Keratinocyte (primary cell): ENCODE results near the gene YTHDF2. TPM values are rescaled to one million over a fixed set of nuclear protein-coding genes. Genes with fewer than 3 reads are reported as not detected.
"Not testable (repeated sequence)": the region's sequence is repeated elsewhere in the genome, so short reads cannot be mapped to it uniquely, and the experiment has no call there.

Experiments used
- DNase-seq: peaks from one replicate; pipeline ENCODE4 v3.0.0-alpha.2; 2011; ENCODE audit warnings: low read depth, missing footprints, low spot score
- FAIRE-seq: peaks from 2 replicates; lab custom pipeline; 2011; peaks lifted over from hg19 to GRCh38; lab: Jason Lieb, UNC
- H2AFZ ChIP-seq: 2 replicates; pipeline ENCODE4 v1.6.0; 2012; ENCODE audit warnings: low read length, control low read depth, inconsistent platforms; ENCODE audit not compliant: control insufficient read depth
- H3K27ac ChIP-seq: 2 replicates; pipeline ENCODE4 v1.5.1; 2011; ENCODE audit warnings: low read length; ENCODE audit not compliant: control insufficient read depth, insufficient read depth
- H3K27me3 ChIP-seq: 3 replicates; pipeline ENCODE4 v1.6.0; 2011; ENCODE audit warnings: low read length; ENCODE audit not compliant: control insufficient read depth, insufficient read depth; ENCODE audit errors: extremely low read depth
- H3K36me3 ChIP-seq, 2 experiments: 2 replicates in 1 of 2; 3 replicates in 1 of 2; pipeline ENCODE4 v1.5.1; 2011; ENCODE audit warnings: low read length in 2 of 2, mild to moderate bottlenecking in 1 of 2; ENCODE audit not compliant: control insufficient read depth in 2 of 2, insufficient read depth in 2 of 2; ENCODE audit errors: extremely low read depth in 1 of 2
- H3K4me1 ChIP-seq: 3 replicates; pipeline ENCODE4 v1.5.1; 2011; ENCODE audit warnings: low read length; ENCODE audit not compliant: control insufficient read depth, insufficient read depth; ENCODE audit errors: extremely low read depth
- H3K4me2 ChIP-seq: 3 replicates; pipeline ENCODE4 v1.6.0; 2011; ENCODE audit warnings: low read depth, low read length; ENCODE audit not compliant: control insufficient read depth, insufficient read depth; ENCODE audit errors: extremely low read depth
- H3K4me3 ChIP-seq, 3 experiments: fragments of 200-600 bp in 1 of 3; sonication (generic) in 1 of 3; 2 replicates in 2 of 3; 3 replicates in 1 of 3; pipeline ENCODE4 v1.5.1; 2011 to 2016; ENCODE audit warnings: low read length in 3 of 3, mild to moderate bottlenecking in 3 of 3, control low read depth in 2 of 3, inconsistent platforms in 1 of 3, low read depth in 1 of 3, mixed read lengths in 1 of 3, mixed run types in 1 of 3, moderate library complexity in 1 of 3; ENCODE audit not compliant: control insufficient read depth in 2 of 3, insufficient read depth in 2 of 3; ENCODE audit errors: extremely low read depth in 1 of 3
- H3K79me2 ChIP-seq: 2 replicates; pipeline ENCODE4 v1.6.0; 2012; ENCODE audit warnings: low read length; ENCODE audit not compliant: control insufficient read depth, insufficient read depth
- H3K9ac ChIP-seq: 3 replicates; pipeline ENCODE4 v1.6.0; 2011; ENCODE audit warnings: low read length; ENCODE audit not compliant: control insufficient read depth, insufficient read depth; ENCODE audit errors: extremely low read depth
- H3K9me1 ChIP-seq: 3 replicates; pipeline ENCODE4 v1.6.0; 2011; ENCODE audit warnings: low read length; ENCODE audit not compliant: control insufficient read depth, insufficient read depth; ENCODE audit errors: extremely low read depth
- H3K9me3 ChIP-seq: 2 replicates; pipeline ENCODE4 v1.5.1; 2012; ENCODE audit warnings: low read depth, low read length; ENCODE audit not compliant: control insufficient read depth
- H4K20me1 ChIP-seq: 3 replicates; pipeline ENCODE4 v1.6.0; 2011; ENCODE audit warnings: low read length; ENCODE audit not compliant: control insufficient read depth, insufficient read depth; ENCODE audit errors: extremely low read depth
- EZH2 ChIP-seq: IDR thresholded peaks from one replicate; pipeline ENCODE4 v1.6.1; 2012; ENCODE audit warnings: inconsistent platforms, mild to moderate bottlenecking, low read length, moderate library complexity
- dilution Hi-C: fragments of 300-500 bp; cut with MboI; formaldehyde crosslinking; loops from one replicate; pipeline ENCODE4 v1.7.0; 2020; ENCODE audit warnings: low sequenced_read_pairs; ENCODE audit not compliant: extremely low pct_ligation_motif_present
- polyA plus RNA-seq, 5 experiments: library from polyadenylated mRNA; depleted of rRNA in 3 of 5; stranded (reverse) in 3 of 5; stranded (forward) in 1 of 5; unstranded in 1 of 5; fragments of >200 nt; gene quantifications; 1 replicate in 1 of 5; 2 replicates in 3 of 5; 3 replicates in 1 of 5; pipeline versions ENCODE4 v1.2.1 to v1.2.3, GENCODE V29; 2011 to 2012; ENCODE audit warnings: missing spikeins in 2 of 5, low read depth in 1 of 5, low replicate concordance in 1 of 5
- TF ChIP-seq, protein P1 (sequence below), 3 experiments: IDR thresholded peaks in 1 of 3; conservative IDR thresholded peaks in 1 of 3; optimal IDR thresholded peaks in 1 of 3; 2 replicates in 2 of 3; 3 replicates in 1 of 3; pipeline versions ENCODE3 to v1.5.1; 2011; ENCODE audit warnings: low read length in 3 of 3, mild to moderate bottlenecking in 3 of 3, moderate library complexity in 2 of 3, control low read depth in 1 of 3, inconsistent platforms in 1 of 3; ENCODE audit not compliant: insufficient read depth in 2 of 3; ENCODE audit errors: extremely low read depth in 1 of 3

The YTHDF2 gene
- polyA plus RNA-seq, 1 donor (not counting 4 experiments of a cell fraction or from before 2014, with no cell fraction given): 88.0 TPM

DNA sequence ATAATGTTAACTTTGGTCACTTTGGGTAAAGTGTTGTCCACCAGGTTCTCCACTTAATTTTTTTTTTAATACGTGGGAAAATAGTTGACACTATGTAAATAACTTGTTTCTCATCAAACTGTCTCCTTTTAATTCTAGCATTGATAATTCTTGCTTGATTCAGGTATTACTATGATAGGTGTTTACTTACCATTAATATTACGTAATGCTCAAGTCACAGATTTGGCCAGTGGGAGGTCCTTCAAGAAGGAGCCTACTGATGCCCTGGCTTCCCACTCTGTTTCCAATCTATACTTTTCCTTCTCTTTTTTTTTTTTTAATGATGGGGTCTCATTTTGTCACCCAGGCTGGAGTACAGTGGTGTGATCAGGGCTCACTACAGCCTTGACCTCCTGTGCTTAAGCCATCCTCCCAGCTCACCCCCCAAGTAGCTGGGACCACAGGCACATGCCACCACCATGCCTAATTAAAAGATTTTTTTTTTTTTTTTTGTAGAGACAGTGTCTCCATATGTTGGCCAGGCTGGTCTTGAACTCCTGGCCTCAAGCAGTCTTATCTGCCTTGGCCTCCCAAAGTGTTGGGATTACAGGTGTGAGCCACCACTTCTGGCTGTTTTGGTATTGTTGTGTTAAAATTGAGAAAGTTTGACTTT is 29.9 kb downstream of the YTHDF2 start:
- H3K79me2 ChIP-seq: peaks cover 55% of the 10 kb centered on the region
- DNase-seq: no peak
- peaks cover 7% of the 10 kb centered on the region for H4K20me1 ChIP-seq

DNA sequence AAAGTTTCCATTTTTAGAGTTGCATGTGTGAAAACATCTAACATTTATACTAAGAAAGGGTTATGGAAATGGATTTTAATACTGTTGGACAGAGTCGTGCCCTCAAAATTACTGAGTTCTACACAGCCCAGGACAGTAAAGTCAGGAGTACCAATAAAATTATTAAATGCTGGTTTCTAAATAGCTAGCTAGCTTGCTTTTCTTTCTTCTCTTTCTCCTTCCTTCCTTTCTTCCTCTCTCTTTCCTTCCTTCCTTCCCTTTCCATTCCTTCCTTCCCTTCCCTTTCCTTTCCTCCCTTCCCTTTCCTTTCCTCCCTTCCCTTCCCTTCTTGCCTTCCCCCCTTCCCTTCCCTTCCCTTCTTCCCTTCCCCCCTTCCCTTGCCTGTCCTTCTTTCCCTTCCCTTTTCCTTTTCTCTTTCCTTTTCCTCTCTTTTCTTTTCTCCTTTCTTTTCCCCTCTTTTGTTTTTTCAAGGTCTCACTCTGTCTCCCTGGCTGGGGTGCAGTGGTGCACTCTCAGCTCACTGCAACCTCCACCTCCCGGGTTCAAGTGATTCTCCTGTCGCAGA is 33.9 kb downstream of the YTHDF2 start:
- Histone ChIP-seq H4K20me1 (no peaks in the 10 kb centered on the region), H3K9me1 (no peaks in the 10 kb centered on the region)

More for the DNA sequence above, 29.9 kb downstream of the YTHDF2 start:
- Histone ChIP-seq H3K4me3 (no peak overlapping the region), H3K4me2 (no peak overlapping the region), H3K9me1 (no peaks in the 10 kb centered on the region), H3K9me3 (no peaks in the 10 kb centered on the region), H3K4me1 (peaks cover 6% of the 10 kb centered on the region), H3K27ac (no peak overlapping the region), H3K9ac (no peak overlapping the region), H3K27me3 (no peaks in the 10 kb centered on the region), H3K36me3 (peaks cover 14 to 15% of the 10 kb centered on the region in 2 experiments), H2AFZ (no peak overlapping the region)
- dilution Hi-C loops: no loop called here
- no peak for TF ChIP-seq EZH2
- FAIRE-seq: no peak

DNA sequence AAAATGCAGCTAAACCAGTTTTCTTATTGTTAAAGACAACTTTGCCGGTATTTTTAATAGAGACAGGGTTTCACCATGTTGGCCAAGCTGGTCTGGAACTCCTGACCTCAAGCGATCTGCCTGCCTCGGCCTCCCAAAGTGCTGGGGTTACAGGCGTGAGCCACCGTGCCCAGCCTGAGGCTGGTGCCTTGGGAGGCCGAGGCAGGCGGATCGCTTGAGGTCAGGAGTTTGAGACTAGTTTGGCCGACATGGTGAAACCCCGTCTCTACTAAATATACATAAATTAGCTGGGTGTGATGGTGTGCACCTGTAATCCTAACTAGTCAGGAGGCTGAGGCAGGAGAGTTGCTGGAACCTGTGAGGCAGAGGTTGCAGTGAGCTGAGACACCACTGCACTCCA is 35.2 kb downstream of the YTHDF2 start:
- H4K20me1 ChIP-seq, dilution Hi-C loops, FAIRE-seq, H2AFZ ChIP-seq, H3K9ac ChIP-seq, H3K27ac ChIP-seq, H3K4me3 ChIP-seq, H3K79me2 ChIP-seq, H3K4me1 ChIP-seq, H3K4me2 ChIP-seq, DNase-seq, H3K27me3 ChIP-seq, H3K9me1 ChIP-seq, H3K9me3 ChIP-seq: not testable (repeated sequence)
- H3K36me3 ChIP-seq: peaks cover 11 to 13% of the 10 kb centered on the region in 2 experiments

More for the DNA sequence above, 33.9 kb downstream of the YTHDF2 start:
- no peak overlapping the region for H3K9ac ChIP-seq
- peaks cover 7% of the 10 kb centered on the region for H3K4me1 ChIP-seq
- dilution Hi-C loops: no loop called here
- TF ChIP-seq EZH2: no peak
- TF ChIP-seq, protein P1, sequence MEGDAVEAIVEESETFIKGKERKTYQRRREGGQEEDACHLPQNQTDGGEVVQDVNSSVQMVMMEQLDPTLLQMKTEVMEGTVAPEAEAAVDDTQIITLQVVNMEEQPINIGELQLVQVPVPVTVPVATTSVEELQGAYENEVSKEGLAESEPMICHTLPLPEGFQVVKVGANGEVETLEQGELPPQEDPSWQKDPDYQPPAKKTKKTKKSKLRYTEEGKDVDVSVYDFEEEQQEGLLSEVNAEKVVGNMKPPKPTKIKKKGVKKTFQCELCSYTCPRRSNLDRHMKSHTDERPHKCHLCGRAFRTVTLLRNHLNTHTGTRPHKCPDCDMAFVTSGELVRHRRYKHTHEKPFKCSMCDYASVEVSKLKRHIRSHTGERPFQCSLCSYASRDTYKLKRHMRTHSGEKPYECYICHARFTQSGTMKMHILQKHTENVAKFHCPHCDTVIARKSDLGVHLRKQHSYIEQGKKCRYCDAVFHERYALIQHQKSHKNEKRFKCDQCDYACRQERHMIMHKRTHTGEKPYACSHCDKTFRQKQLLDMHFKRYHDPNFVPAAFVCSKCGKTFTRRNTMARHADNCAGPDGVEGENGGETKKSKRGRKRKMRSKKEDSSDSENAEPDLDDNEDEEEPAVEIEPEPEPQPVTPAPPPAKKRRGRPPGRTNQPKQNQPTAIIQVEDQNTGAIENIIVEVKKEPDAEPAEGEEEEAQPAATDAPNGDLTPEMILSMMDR (optimal IDR thresholded peaks at IDR 0.05 in 1 of 3, IDR thresholded peaks at IDR 0.05 in 1 of 3, conservative IDR thresholded peaks at IDR 0.05 in 1 of 3; ENCODE audit: extremely low read depth in 1 of 3, insufficient read depth in 2 of 3, low read length in 3 of 3): no peak
- no peak overlapping the region for H3K4me2 ChIP-seq
- DNase-seq (no peak), FAIRE-seq (no peak)
- H3K27me3 ChIP-seq: no peaks in the 10 kb centered on the region
- H2AFZ ChIP-seq: no peak overlapping the region
- H3K4me3 ChIP-seq: no peak overlapping the region
- no peaks in the 10 kb centered on the region for H3K9me3 ChIP-seq
- H3K79me2 ChIP-seq: peaks cover 21% of the 10 kb centered on the region
- H3K36me3 ChIP-seq: peaks cover 15 to 16% of the 10 kb centered on the region in 2 experiments
- H3K27ac ChIP-seq: no peak overlapping the region
